T-cell (primary cell): Measurements from ENCODE around the gene CIDEC. TPM values are rescaled to one million over a fixed set of nuclear protein-coding genes. Genes with fewer than 3 reads are reported as not detected.
"Not testable (repeated sequence)": the region's sequence is repeated elsewhere in the genome, so short reads cannot be mapped to it uniquely, and the experiment has no call there.

ENCODE experiments used
- ATAC-seq, 4 experiments: fragments of 200-7000 bp in 3 of 4; fragments of 150-1000 bp in 1 of 4; cut with Tn5 transposase; replicated peaks in 1 of 4; 1 replicate in 3 of 4; 2 replicates in 1 of 4; pipeline ENCODE4 v1.10.0; 2021; ENCODE audit warnings: moderate library complexity in 3 of 4, mild to moderate bottlenecking in 2 of 4, moderate number of reproducible peaks in 1 of 4
- CTCF ChIA-PET, 2 donors: fragments of 300-600 bp; sonication (Branson Sonifier 250); formaldehyde crosslinking; loops; one replicate each; lab custom pipeline; 2022; ENCODE audit warnings: antibody characterized with exemption in 2 of 2; lab: Charles Lee
- POLR2A ChIA-PET, 2 donors: fragments of 300-600 bp; sonication (Branson Sonifier 250); formaldehyde crosslinking; loops; one replicate each; lab custom pipeline; 2022; ENCODE audit warnings: antibody characterized with exemption in 2 of 2; lab: Charles Lee
- DNase-seq, 35 experiments: peaks; one replicate each; pipeline versions ENCODE4 v3.0.0 to v3.0.0-alpha.2; 2013 to 2023
- H3K27ac ChIP-seq: one replicate; pipeline ENCODE4 v1.5.1; 2013; ENCODE audit warnings: low read length
- H3K27me3 ChIP-seq, 2 experiments: replicated peaks in 1 of 2; 1 replicate in 1 of 2; 2 replicates in 1 of 2; pipeline versions ENCODE4 v1.6.1 to v1.7.0; 2013; ENCODE audit warnings: low read length in 1 of 2, mixed read lengths in 1 of 2; ENCODE audit not compliant: control insufficient read depth in 2 of 2, insufficient read depth in 2 of 2; ENCODE audit errors: extremely low read depth in 1 of 2
- H3K36me3 ChIP-seq, 2 donors: 1 replicate in 1 of 2; 2 replicates in 1 of 2; pipeline versions ENCODE4 v1.6.1 to v1.7.0; 2013; ENCODE audit warnings: low read length in 1 of 2; ENCODE audit not compliant: control insufficient read depth in 2 of 2, insufficient read depth in 1 of 2; ENCODE audit errors: extremely low read depth in 1 of 2
- H3K4me1 ChIP-seq, 2 experiments: 1 replicate in 1 of 2; 2 replicates in 1 of 2; pipeline versions ENCODE4 v1.6.1 to v1.7.0; 2013; ENCODE audit warnings: low read length in 2 of 2, mixed read lengths in 1 of 2; ENCODE audit not compliant: insufficient read depth in 2 of 2, control insufficient read depth in 1 of 2; ENCODE audit errors: extremely low read depth in 1 of 2
- H3K4me3 ChIP-seq, 2 donors: 1 replicate in 1 of 2; 2 replicates in 1 of 2; pipeline versions ENCODE4 v1.5.1 to v1.7.0; 2013; ENCODE audit warnings: mild to moderate bottlenecking in 2 of 2, low read length in 1 of 2, moderate library complexity in 1 of 2; ENCODE audit not compliant: control insufficient read depth in 1 of 2; ENCODE audit errors: extremely low read depth in 1 of 2
- H3K9me3 ChIP-seq: 2 replicates; pipeline ENCODE4 v1.7.0; 2013
- H3K27ac Mint-ChIP-seq, 2 donors: one replicate each; pipeline ENCODE4 v1.8.0; 2020 to 2021; ENCODE audit warnings: mild to moderate bottlenecking in 2 of 2, mixed read lengths in 2 of 2
- H3K27me3 Mint-ChIP-seq, 2 donors: one replicate each; pipeline ENCODE4 v1.8.0; 2021 to 2022; ENCODE audit warnings: mixed read lengths in 2 of 2
- H3K36me3 Mint-ChIP-seq: one replicate; pipeline ENCODE4 v1.8.0; 2021; ENCODE audit warnings: mixed read lengths
- H3K4me1 Mint-ChIP-seq, 3 donors: one replicate each; pipeline ENCODE4 v1.8.0; 2020 to 2022; ENCODE audit warnings: mixed read lengths in 3 of 3, mild to moderate bottlenecking in 1 of 3
- H3K4me3 Mint-ChIP-seq, 3 donors: one replicate each; pipeline ENCODE4 v1.8.0; 2020 to 2022; ENCODE audit warnings: mild to moderate bottlenecking in 3 of 3, mixed read lengths in 3 of 3, moderate library complexity in 3 of 3
- H3K9me3 Mint-ChIP-seq, 3 donors: one replicate each; pipeline ENCODE4 v1.8.0; 2020 to 2022; ENCODE audit warnings: mixed read lengths in 3 of 3
- WGBS: methylation state at CpG from one replicate; pipeline ENCODE4 v1.1.5; 2013; ENCODE audit warnings: missing lambda C conversion rate; ENCODE audit not compliant: insufficient coverage; 5-methylcytosine and 5-hydroxymethylcytosine counted together
- total RNA-seq, 35 experiments: library from RNA in 6 of 35; stranded (reverse) in 6 of 35; fragments of 120-200 nt in 1 of 35; gene quantifications; one replicate each; pipeline versions ENCODE4 v1.2.1 to v1.2.4 and lab custom pipeline; 2013 to 2026

The CIDEC gene
- total RNA-seq, 5 donors from 2014 or later (not counting 1 experiment from before 2014, with no cell fraction given): 0.66 TPM; not detected in 4

DNA sequence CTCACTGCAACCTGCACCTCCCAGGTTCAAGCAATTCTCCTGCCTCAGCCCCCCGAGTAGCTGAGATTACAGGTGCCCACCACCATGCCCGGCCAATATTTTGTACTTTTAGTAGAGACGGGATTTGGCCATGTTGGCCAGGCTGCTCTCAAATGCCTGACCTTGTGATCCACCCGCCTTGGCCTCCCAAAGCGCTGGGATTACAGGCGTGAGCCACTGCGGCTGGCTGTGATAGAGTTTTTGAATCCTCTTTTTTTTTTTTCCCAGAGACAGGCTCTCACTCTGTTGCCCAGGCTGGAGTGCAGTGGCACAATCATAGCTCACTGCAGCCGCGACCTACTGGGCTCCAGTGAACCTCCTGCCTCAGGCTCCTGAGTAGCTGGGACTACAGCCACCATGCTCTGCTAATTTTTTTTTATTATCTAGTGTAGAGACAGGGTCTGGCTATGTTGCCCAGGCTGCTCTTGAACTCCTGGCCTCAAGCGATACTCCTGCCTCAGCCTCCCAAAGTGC is 14.9 kb downstream of the CIDEC start:
- WGBS: 89% methylated on average over 3 of the region's 10 CpGs
- peaks cover 0 to 13% of the 10 kb centered on the region in 2 donors for H3K27me3 Mint-ChIP-seq
- DNase-seq, H3K27ac ChIP-seq, CTCF ChIA-PET, H3K9me3 ChIP-seq, H3K9me3 Mint-ChIP-seq, H3K4me3 ChIP-seq, ATAC-seq, H3K4me3 Mint-ChIP-seq, POLR2A ChIA-PET, H3K27ac Mint-ChIP-seq, H3K36me3 ChIP-seq, H3K4me1 Mint-ChIP-seq, H3K36me3 Mint-ChIP-seq: not testable (repeated sequence)
- Histone ChIP-seq H3K4me1 (peaks cover 0 to 11% of the 10 kb centered on the region in 2 experiments), H3K27me3 (peaks cover 0 to 32% of the 10 kb centered on the region in 2 experiments)

DNA sequence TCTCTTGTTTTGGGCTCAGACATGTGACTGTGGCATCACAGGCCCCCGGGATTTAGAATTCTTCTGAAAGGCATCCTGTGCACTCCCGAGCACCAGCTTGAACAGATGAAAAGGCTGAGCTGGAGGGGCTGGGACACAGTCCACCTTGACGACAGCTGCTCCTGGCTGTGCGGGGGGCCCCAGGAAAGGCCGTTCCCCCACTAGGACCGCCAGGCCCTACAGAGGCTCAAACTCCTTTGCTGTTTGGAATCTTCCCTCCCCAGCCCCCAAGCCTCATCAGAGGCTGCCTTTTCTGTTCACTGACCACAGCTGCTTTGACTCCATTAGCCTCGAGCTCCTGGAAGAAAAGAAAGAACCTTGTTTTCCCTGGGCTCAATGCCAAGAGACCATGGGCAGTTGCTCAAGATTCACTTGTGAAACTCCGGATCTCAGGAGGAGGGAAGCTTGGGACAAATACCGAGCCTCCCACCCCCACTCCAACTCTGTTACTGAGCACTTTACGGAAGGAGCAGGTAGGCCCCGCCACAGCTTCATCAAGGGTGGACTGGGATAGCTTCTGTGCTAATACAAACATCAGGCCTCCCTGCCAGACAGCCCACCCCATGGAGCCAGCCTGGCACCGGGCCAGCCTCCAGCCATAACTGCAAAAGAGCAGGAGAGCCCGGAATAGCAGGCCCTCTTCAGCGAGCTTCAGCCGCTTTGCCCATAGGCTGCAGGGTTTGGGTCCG is 15.7 kb downstream of the CIDEC start:
- peaks cover 0 to 11% of the 10 kb centered on the region in 2 experiments for H3K4me1 ChIP-seq
- no peak overlapping the region for H3K27ac Mint-ChIP-seq
- CTCF ChIA-PET: no interaction called here
- no peak overlapping the region for H3K4me3 ChIP-seq
- H3K4me1 Mint-ChIP-seq: peaks cover 0 to 7% (median 0%) of the 10 kb centered on the region in 3 donors
- no peaks in the 10 kb centered on the region for H3K9me3 ChIP-seq
- H3K36me3 Mint-ChIP-seq: no peaks in the 10 kb centered on the region
- H3K27me3 ChIP-seq: peaks cover 0 to 32% of the 10 kb centered on the region in 2 experiments
- DNase-seq (no peak), ATAC-seq (no peak)
- no peaks in the 10 kb centered on the region for H3K9me3 Mint-ChIP-seq
- WGBS: 90% methylated on average over 8 of the region's 16 CpGs
- no peak overlapping the region for H3K4me3 Mint-ChIP-seq
- POLR2A ChIA-PET: interaction anchor here in 1 of 2 donors (0.6 kb wide), 1 partner anchor 61 kb away, joined by 12 read pairs; no protein-coding TSS in a partner anchor
- H3K27ac ChIP-seq: no peak overlapping the region
- H3K36me3 ChIP-seq: no peaks in the 10 kb centered on the region
- H3K27me3 Mint-ChIP-seq: peaks cover 0 to 13% of the 10 kb centered on the region in 2 donors

DNA sequence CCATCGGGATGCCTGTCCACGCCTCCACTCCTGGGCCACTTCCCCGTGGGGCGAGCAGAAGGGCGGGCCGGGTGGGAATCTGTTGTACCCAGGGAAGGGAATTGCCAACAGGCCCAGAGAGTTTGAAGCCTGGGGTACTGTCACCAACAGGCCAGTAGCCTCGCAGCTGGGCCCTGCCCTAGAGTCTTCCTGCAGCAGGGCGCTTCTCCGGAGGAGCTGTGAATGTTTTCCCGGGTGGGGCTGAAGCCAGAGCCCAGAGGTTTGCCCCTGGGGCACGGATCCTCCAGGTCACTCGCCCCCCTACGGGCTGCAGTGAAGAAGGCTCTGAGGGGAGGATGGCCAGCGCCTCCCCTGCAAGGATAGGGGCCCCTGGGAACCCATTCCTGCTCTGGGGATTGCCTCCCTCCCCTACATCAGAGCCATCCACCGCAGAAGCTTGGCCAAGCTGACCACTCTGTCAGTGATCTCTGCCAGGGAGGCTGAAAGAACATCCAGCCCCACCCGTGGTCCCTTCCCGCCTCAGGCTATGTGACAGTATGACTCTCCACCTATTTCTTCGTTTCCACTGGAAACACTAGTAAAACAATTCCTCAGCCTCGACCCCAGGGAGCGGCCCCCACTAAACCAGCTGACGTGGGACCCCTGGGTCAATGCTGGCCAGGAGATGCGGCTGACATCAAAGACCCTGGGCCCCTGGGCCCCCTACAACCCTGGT is 16.8 kb downstream of the CIDEC start:
- H3K9me3 Mint-ChIP-seq: no peaks in the 10 kb centered on the region
- peaks cover 0 to 7% (median 0%) of the 10 kb centered on the region in 3 donors for H3K4me1 Mint-ChIP-seq
- H3K9me3 ChIP-seq: no peaks in the 10 kb centered on the region
- ChIA-PET POLR2A (no interaction called here), CTCF (interaction anchor here in 1 of 2 donors (0.6 kb wide), 1 partner anchor 446 kb away, joined by 4 read pairs; no protein-coding TSS in a partner anchor)
- ATAC-seq (no peak), DNase-seq (no peak)
- no peak overlapping the region for H3K4me3 ChIP-seq
- H3K4me1 ChIP-seq: peaks cover 0 to 11% of the 10 kb centered on the region in 2 experiments
- H3K27me3 ChIP-seq: peaks cover 0 to 32% of the 10 kb centered on the region in 2 experiments
- H3K27me3 Mint-ChIP-seq: peaks cover 0 to 13% of the 10 kb centered on the region in 2 donors
- H3K27ac ChIP-seq: no peak overlapping the region
- WGBS: 78% methylated on average over 21 of the region's 22 CpGs
- H3K36me3 ChIP-seq: no peaks in the 10 kb centered on the region
- no peak overlapping the region for H3K27ac Mint-ChIP-seq
- H3K4me3 Mint-ChIP-seq: no peak overlapping the region
- H3K36me3 Mint-ChIP-seq: no peaks in the 10 kb centered on the region

DNA sequence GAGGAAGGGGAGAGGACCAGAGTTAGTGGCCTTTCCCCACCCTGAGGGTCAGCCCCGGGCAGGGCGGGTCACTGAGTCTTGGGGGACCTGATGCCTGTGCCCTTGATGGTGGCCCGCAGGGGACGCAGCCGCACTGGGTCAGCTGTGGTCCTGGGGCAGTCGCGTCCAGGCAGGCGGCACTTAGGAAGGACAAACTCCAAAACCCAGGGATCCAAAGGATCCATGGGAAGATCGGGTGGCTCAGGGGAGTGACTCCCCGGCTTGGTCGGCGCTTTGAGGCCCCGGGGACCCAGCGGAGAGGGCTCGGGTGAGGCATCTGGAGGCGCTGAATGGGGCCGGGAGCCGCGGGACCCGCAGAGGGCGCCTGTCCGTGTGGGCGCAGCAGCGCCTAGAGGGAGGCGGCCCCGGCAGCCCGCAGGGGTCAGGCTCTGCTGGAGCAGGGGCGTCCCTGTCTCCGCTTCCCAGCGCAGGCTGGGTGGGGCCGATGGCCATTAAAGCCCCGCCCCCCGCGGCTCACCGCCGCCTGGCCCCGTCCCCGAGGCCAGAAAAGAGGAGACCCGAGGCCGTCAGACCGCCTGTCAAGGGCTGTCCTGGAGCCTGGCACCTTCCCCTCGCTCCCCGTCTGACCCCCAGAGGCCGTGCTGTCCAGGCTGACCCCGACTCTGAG is 17.5 kb downstream of the CIDEC start:
- peaks cover 0 to 7% (median 0%) of the 10 kb centered on the region in 3 donors for H3K4me1 Mint-ChIP-seq
- WGBS: 21% methylated on average over 45 of the region's 45 CpGs
- Histone ChIP-seq H3K4me3 (no peak overlapping the region), H3K27ac (no peak overlapping the region), H3K9me3 (no peaks in the 10 kb centered on the region), H3K4me1 (peaks cover 0 to 11% of the 10 kb centered on the region in 2 experiments), H3K27me3 (peaks cover 0 to 32% of the 10 kb centered on the region in 2 experiments), H3K36me3 (no peaks in the 10 kb centered on the region)
- ChIA-PET CTCF (no interaction called here), POLR2A (no interaction called here)
- no peaks in the 10 kb centered on the region for H3K9me3 Mint-ChIP-seq
- no peaks in the 10 kb centered on the region for H3K36me3 Mint-ChIP-seq
- peak overlapping the region in 1 of 3 donors; percentile 44 for H3K4me3 Mint-ChIP-seq
- ATAC-seq (peak; percentile 67 to 79 (median 70)), DNase-seq (peak in 23 of 35 experiments; percentile 4 to 51 (median 23))
- peaks cover 0 to 13% of the 10 kb centered on the region in 2 donors for H3K27me3 Mint-ChIP-seq
- H3K27ac Mint-ChIP-seq: peak overlapping the region in 1 of 2 donors; percentile 43

DNA sequence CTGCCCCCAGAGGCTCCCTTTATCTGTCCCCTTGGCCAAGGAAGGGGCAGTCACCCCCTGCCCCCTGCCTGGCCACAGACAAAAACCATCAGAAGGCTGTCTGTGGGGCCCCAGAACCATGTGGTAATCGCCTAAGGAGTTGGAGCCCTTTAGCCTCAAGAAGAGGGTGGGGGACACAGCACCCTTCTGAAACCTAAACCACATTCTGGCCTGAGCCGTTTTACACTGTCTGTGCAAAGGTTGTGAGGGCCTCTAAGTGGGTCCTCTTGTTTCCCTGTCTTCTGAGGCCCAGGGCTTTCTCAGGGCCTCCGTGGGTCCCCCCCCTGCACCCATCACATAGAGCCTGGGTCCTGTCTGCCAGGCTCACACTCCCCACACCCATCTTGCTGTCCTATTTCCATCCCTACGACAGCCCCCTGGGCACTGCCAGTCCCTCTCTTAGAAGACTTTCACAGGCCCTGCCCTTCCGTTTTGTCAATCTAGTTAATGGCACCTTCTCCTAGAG is 18.4 kb downstream of the CIDEC start:
- H3K4me1 Mint-ChIP-seq: peaks cover 0 to 7% (median 0%) of the 10 kb centered on the region in 3 donors
- H3K27me3 ChIP-seq: peaks cover 0 to 32% of the 10 kb centered on the region in 2 experiments
- POLR2A ChIA-PET: no interaction called here
- peaks cover 0 to 13% of the 10 kb centered on the region in 2 donors for H3K27me3 Mint-ChIP-seq
- H3K27ac ChIP-seq: no peak overlapping the region
- WGBS: 69% methylated on average over 4 of the region's 5 CpGs
- H3K4me3 Mint-ChIP-seq: no peak overlapping the region
- H3K36me3 Mint-ChIP-seq: no peaks in the 10 kb centered on the region
- H3K9me3 ChIP-seq: no peaks in the 10 kb centered on the region
- H3K4me3 ChIP-seq: no peak overlapping the region
- CTCF ChIA-PET: no interaction called here
- H3K27ac Mint-ChIP-seq: no peak overlapping the region
- no peaks in the 10 kb centered on the region for H3K36me3 ChIP-seq
- no peak for ATAC-seq
- no peak for DNase-seq
- peaks cover 0 to 11% of the 10 kb centered on the region in 2 experiments for H3K4me1 ChIP-seq
- no peaks in the 10 kb centered on the region for H3K9me3 Mint-ChIP-seq
